HG03280 (cell line): ENCODE data around the gene MBD1.
"Not testable (repeated sequence)": the region's sequence is repeated elsewhere in the genome, so short reads cannot be mapped to it uniquely, and the experiment has no call there.

Source experiments
- ATAC-seq: cut with Tn5 transposase; IDR thresholded peaks from one replicate; pipeline ENCODE4 v1.9.1; 2021; ENCODE audit warnings: mild to moderate bottlenecking, moderate library complexity; ENCODE audit not compliant: unreplicated experiment

MBD1 gene

GRCh38 chr18:50281295-50281971 is at the start of gene MBD1:
TSS of gene MBD1 (minus strand) at chr18:50281523. CDS start at chr18:50279992, 1,531 bp downstream.
- ATAC-seq: peak; percentile 86

GRCh38 chr18:50330176-50330575 is 48.9 kb upstream of the MBD1 start:
- no peak for ATAC-seq

- no peak for ATAC-seq
These were observed 46.7 kb upstream of the MBD1 start for GRCh38 chr18:50327983-50328382.

- ATAC-seq: peak; percentile 76
These were observed 39.4 kb upstream of the MBD1 start for GRCh38 chr18:50320719-50321118.

- peak; percentile 71 for ATAC-seq
These were observed 34.0 kb upstream of the MBD1 start for GRCh38 chr18:50315100-50315871.

- no peak for ATAC-seq
These were observed 32.6 kb upstream of the MBD1 start for GRCh38 chr18:50313873-50314460.

GRCh38 chr18:50313031-50313607 is 31.8 kb upstream of the MBD1 start:
- ATAC-seq: peak; percentile 24

GRCh38 chr18:50312296-50313030 is 31.1 kb upstream of the MBD1 start:
- peak; percentile 61 for ATAC-seq

- no peak for ATAC-seq
These were observed 30.3 kb upstream of the MBD1 start for GRCh38 chr18:50311650-50312049.

- ATAC-seq: no peak
These were observed 28.8 kb upstream of the MBD1 start for GRCh38 chr18:50310080-50310479.

GRCh38 chr18:50308851-50309250 is 27.5 kb upstream of the MBD1 start:
- not testable (repeated sequence) for ATAC-seq

GRCh38 chr18:50307738-50308470 is 26.6 kb upstream of the MBD1 start:
- ATAC-seq: peak; percentile 94

- ATAC-seq: no peak
These were observed 26.0 kb upstream of the MBD1 start for GRCh38 chr18:50307400-50307737.

GRCh38 chr18:50306944-50307343 is 25.6 kb upstream of the MBD1 start:
- no peak for ATAC-seq

- no peak for ATAC-seq
These were observed 19.8 kb upstream of the MBD1 start for GRCh38 chr18:50301074-50301473.

- no peak for ATAC-seq
These were observed 18.5 kb upstream of the MBD1 start for GRCh38 chr18:50299626-50300388.

GRCh38 chr18:50298443-50299284 is 17.3 kb upstream of the MBD1 start:
- no peak for ATAC-seq

GRCh38 chr18:50297621-50298442 is 16.5 kb upstream of the MBD1 start:
- peak; percentile 100 for ATAC-seq
